Right ventricle myocardium inferior (tissue), 1 donor: Measurements from ENCODE around the gene PLD2. TPM values are rescaled to one million over a fixed set of nuclear protein-coding genes. Genes with fewer than 3 reads are reported as not detected.
A peak's percentile ranks its signal among the peaks of the same experiment; 100 is the strongest.
"Not testable (repeated sequence)": the region's sequence is repeated elsewhere in the genome, so short reads cannot be mapped to it uniquely, and the experiment has no call there.

Source experiments
- ATAC-seq: fragments of 200-7000 bp; cut with Tn5 transposase; one replicate; pipeline ENCODE4 v1.9.1; 2020; ENCODE audit warnings: mild to moderate bottlenecking, moderate library complexity
- DNase-seq: peaks from one replicate; pipeline ENCODE4 v3.0.0; 2021; ENCODE audit errors: missing footprints
- intact Hi-C: fragments of 100-400 bp; cut with DNase I; formaldehyde crosslinking; loops from one replicate; pipeline ENCODE4 v1.11.0; 2022
- total RNA-seq: library from RNA; stranded (reverse); fragmentation: NEBNext Ultra II Directional; extraction: Animal tissue kit (Norgen Biotek cat#: 25700); gene quantifications from one replicate; pipeline ENCODE4 v1.2.1, GENCODE V29; 2021
- donor health status: DM: no; HTN: yes; CAD: no; lungs with severe emphysema.

The PLD2 gene
- total RNA-seq, 1 donor from 2014 or later: 12.6 TPM

GRCh38 chr17:4818276-4818675, 11.3 kb downstream of the PLD2 start:
- DNase-seq: no peak
- intact Hi-C loops: no loop called here
- no peak for ATAC-seq

- no peak for DNase-seq
- intact Hi-C loops: no loop called here
Measured at GRCh38 chr17:4822835-4823234, 15.9 kb downstream of the PLD2 start.

GRCh38 chr17:4823373-4824089, 16.6 kb downstream of the PLD2 start:
- ATAC-seq: no peak
- intact Hi-C loops: no loop called here
- DNase-seq: no peak

More at GRCh38 chr17:4822835-4823234, 15.9 kb downstream of the PLD2 start:
- ATAC-seq: no peak

- intact Hi-C loops: no loop called here
Measured at GRCh38 chr17:4827399-4827798, 20.4 kb downstream of the PLD2 start.

GRCh38 chr17:4832829-4833177, 25.9 kb downstream of the PLD2 start:
- intact Hi-C loops: loop anchor here (10.0 kb wide), 1 partner anchor 52 kb away; no protein-coding TSS in a partner anchor
- not testable (repeated sequence) for DNase-seq

More at GRCh38 chr17:4827399-4827798, 20.4 kb downstream of the PLD2 start:
- ATAC-seq (no peak), DNase-seq (no peak)

GRCh38 chr17:4833178-4833940, 26.4 kb downstream of the PLD2 start, which contains the start of gene MINK1:
Gene MINK1, plus strand, starts transcription at chr17:4833340. Its CDS starts 244 bp downstream, at chr17:4833584.
- peak; percentile 95 for DNase-seq
- peak; percentile 97 for ATAC-seq
- intact Hi-C loops: loop anchor here (10.0 kb wide), 1 partner anchor 51 kb away; no protein-coding TSS in a partner anchor

More at GRCh38 chr17:4832829-4833177, 25.9 kb downstream of the PLD2 start:
- ATAC-seq: not testable (repeated sequence)

GRCh38 chr17:4833941-4834680, 27.2 kb downstream of the PLD2 start:
- intact Hi-C loops: loop anchor here (10.0 kb wide), 1 partner anchor 51 kb away; no protein-coding TSS in a partner anchor
- ATAC-seq (no peak), DNase-seq (no peak)

GRCh38 chr17:4834681-4835020, 27.7 kb downstream of the PLD2 start:
- ATAC-seq (no peak), DNase-seq (no peak)
- intact Hi-C loops: loop anchor here (5.0 to 10.0 kb wide), 2 partner anchors 47 to 50 kb away; partner anchors contain the start of genes GLTPD2 and VMO1

- no peak for ATAC-seq
- intact Hi-C loops: loop anchor here (5.0 to 10.0 kb wide), 2 partner anchors 49 kb away; partner anchors contain the start of genes GLTPD2 and VMO1
Measured at GRCh38 chr17:4836221-4836620, 29.3 kb downstream of the PLD2 start.

GRCh38 chr17:4837471-4838308, 30.7 kb downstream of the PLD2 start:
- intact Hi-C loops: loop anchor here (5.0 to 10.0 kb wide), 2 partner anchors 47 to 50 kb away; partner anchors contain the start of genes GLTPD2 and VMO1
- DNase-seq (no peak), ATAC-seq (peak; percentile 63)

More at GRCh38 chr17:4836221-4836620, 29.3 kb downstream of the PLD2 start:
- DNase-seq: no peak

- ATAC-seq: no peak
- intact Hi-C loops: loop anchor here (5.0 to 10.0 kb wide), 2 partner anchors 46 to 51 kb away; partner anchors contain the start of genes GLTPD2 and VMO1
- DNase-seq: no peak
Measured at GRCh38 chr17:4838309-4838785, 31.4 kb downstream of the PLD2 start.

GRCh38 chr17:4839221-4839620, 32.3 kb downstream of the PLD2 start:
- DNase-seq: no peak
- no peak for ATAC-seq
- intact Hi-C loops: loop anchor here (5.0 to 10.0 kb wide), 2 partner anchors 46 to 52 kb away; partner anchors contain the start of genes GLTPD2 and VMO1

- intact Hi-C loops: loop anchor here (5.0 to 10.0 kb wide), 3 partner anchors 45 to 65 kb away; partner anchors contain the start of genes CHRNE, GLTPD2 and VMO1
Measured at GRCh38 chr17:4839965-4840892, 33.3 kb downstream of the PLD2 start.

GRCh38 chr17:4840893-4841242, 33.9 kb downstream of the PLD2 start:
- intact Hi-C loops: loop anchor here (10.0 kb wide), 1 partner anchor 64 kb away; the partner anchor contains the start of gene CHRNE
- DNase-seq (no peak), ATAC-seq (no peak)

More at GRCh38 chr17:4839965-4840892, 33.3 kb downstream of the PLD2 start:
- DNase-seq: no peak
- no peak for ATAC-seq

- DNase-seq: no peak
- ATAC-seq: no peak
- intact Hi-C loops: loop anchor here (10.0 kb wide), 1 partner anchor 62 kb away; the partner anchor contains the start of gene CHRNE
Measured at GRCh38 chr17:4842376-4842775, 35.4 kb downstream of the PLD2 start.

GRCh38 chr17:4843321-4844000, 36.5 kb downstream of the PLD2 start:
- ATAC-seq (no peak), DNase-seq (no peak)
- intact Hi-C loops: loop anchor here (10.0 kb wide), 1 partner anchor 61 kb away; the partner anchor contains the start of gene CHRNE
